ENCODE data around the gene TMF1. TPM values are rescaled to one million over a fixed set of nuclear protein-coding genes. Genes with fewer than 3 reads are reported as not detected.

The TMF1 gene
- total RNA-seq, 1 experiment from 2014 or later, result 50.2 TPM

DNA sequence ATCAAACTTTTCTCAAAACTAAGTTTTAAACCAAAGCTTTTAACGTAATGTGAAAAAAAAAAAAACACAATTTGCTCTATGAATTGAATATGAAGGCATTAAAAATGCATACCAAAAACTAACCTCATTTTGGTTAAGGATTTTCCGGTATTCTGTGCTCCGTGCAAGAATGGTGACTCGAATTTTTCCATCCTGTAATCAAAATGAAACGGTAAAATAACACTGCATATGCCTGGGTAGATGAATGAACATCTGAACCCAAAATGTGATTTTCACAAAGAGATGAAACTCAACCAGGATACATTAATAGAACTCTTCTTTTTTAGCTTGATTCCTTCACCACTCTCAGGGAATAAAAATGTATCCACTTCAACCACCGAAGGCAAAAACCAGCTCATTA lies 64.8 kb downstream of the TMF1 start:
- no peaks in the 10 kb centered on the region for H3K4me1 Mint-ChIP-seq (ENCODE audit: insufficient read depth, unreplicated experiment)
- TF ChIP-seq, protein P1, sequence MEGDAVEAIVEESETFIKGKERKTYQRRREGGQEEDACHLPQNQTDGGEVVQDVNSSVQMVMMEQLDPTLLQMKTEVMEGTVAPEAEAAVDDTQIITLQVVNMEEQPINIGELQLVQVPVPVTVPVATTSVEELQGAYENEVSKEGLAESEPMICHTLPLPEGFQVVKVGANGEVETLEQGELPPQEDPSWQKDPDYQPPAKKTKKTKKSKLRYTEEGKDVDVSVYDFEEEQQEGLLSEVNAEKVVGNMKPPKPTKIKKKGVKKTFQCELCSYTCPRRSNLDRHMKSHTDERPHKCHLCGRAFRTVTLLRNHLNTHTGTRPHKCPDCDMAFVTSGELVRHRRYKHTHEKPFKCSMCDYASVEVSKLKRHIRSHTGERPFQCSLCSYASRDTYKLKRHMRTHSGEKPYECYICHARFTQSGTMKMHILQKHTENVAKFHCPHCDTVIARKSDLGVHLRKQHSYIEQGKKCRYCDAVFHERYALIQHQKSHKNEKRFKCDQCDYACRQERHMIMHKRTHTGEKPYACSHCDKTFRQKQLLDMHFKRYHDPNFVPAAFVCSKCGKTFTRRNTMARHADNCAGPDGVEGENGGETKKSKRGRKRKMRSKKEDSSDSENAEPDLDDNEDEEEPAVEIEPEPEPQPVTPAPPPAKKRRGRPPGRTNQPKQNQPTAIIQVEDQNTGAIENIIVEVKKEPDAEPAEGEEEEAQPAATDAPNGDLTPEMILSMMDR (IDR thresholded peaks at IDR 0.05; ENCODE audit: unreplicated experiment), result no peak
- H3K27ac Mint-ChIP-seq (ENCODE audit: low read depth, unreplicated experiment), result no peak overlapping the region
- no TSS peak for BruUV-seq (replicated peaks)
- intact Hi-C loops (cut with micrococcal nuclease), result no loop called here
- ChIA-PET CTCF (interaction anchor here (0.6 kb wide), 4 partner anchors 34 to 1836 kb away, joined by 3 to 4 read pairs (median 3); no protein-coding TSS in a partner anchor), POLR2A (no interaction called here)
- H3K36me3 Mint-ChIP-seq (ENCODE audit: insufficient read depth, unreplicated experiment), result peaks cover 89% of the 10 kb centered on the region
- DNase-seq (ENCODE audit: unreplicated experiment), result no peak
- H3K27me3 Mint-ChIP-seq (ENCODE audit: insufficient read depth, unreplicated experiment), result no peaks in the 10 kb centered on the region
- H3K9me3 Mint-ChIP-seq (ENCODE audit: unreplicated experiment), result no peaks in the 10 kb centered on the region
- no peak overlapping the region for H3K4me3 Mint-ChIP-seq (ENCODE audit: unreplicated experiment)

DNA sequence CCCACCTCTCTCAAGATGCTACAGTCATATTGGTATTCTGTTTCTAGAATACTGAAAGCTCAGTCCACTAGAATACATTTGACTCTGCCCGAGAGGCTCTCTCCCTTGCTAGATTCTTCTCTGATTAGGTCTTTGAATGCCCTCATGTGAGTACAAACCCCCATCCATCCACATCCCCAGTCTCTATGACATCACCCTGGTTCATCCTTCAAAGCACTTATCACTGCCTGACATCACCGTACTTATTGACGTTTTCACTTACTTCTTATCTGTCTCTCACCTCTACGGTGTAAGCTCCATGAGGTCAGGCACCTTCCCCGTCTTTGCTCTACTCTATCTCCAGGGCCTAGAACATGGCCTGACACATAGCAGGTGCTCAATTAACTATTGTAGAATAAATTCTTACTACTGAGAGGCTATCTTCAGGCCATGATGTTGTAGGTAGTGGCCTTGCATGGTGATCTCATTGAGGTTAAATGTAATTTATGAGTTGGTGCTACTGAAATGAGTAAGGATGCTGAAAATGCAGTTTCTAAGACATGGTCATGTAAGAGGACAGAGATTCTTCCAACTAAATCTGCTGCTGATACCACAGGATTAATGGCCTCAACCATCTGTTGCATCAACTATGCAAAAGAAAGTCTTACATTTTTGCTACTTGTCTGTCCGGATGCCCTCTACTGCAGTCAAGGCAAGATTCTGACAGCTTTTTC lies 65.5 kb downstream of the TMF1 start:
- POLR2A ChIA-PET, result no interaction called here
- no peak overlapping the region for H3K4me3 Mint-ChIP-seq (ENCODE audit: unreplicated experiment)
- H3K36me3 Mint-ChIP-seq (ENCODE audit: insufficient read depth, unreplicated experiment), result peaks cover 90% of the 10 kb centered on the region
- no peaks in the 10 kb centered on the region for H3K9me3 Mint-ChIP-seq (ENCODE audit: unreplicated experiment)
- TF ChIP-seq, protein P1 (IDR thresholded peaks at IDR 0.05; ENCODE audit: unreplicated experiment), result no peak
- no peaks in the 10 kb centered on the region for H3K27me3 Mint-ChIP-seq (ENCODE audit: insufficient read depth, unreplicated experiment)
- CTCF ChIA-PET, result interaction anchor here (0.6 to 1.1 kb wide), 3 partner anchors 33 to 35 kb away, joined by 3 to 4 read pairs (median 3); no protein-coding TSS in a partner anchor
- intact Hi-C loops (cut with micrococcal nuclease), result no loop called here
- DNase-seq (ENCODE audit: unreplicated experiment), result no peak
- no peaks in the 10 kb centered on the region for H3K4me1 Mint-ChIP-seq (ENCODE audit: insufficient read depth, unreplicated experiment)
- no TSS peak for BruUV-seq (replicated peaks)
- no peak overlapping the region for H3K27ac Mint-ChIP-seq (ENCODE audit: low read depth, unreplicated experiment)

DNA sequence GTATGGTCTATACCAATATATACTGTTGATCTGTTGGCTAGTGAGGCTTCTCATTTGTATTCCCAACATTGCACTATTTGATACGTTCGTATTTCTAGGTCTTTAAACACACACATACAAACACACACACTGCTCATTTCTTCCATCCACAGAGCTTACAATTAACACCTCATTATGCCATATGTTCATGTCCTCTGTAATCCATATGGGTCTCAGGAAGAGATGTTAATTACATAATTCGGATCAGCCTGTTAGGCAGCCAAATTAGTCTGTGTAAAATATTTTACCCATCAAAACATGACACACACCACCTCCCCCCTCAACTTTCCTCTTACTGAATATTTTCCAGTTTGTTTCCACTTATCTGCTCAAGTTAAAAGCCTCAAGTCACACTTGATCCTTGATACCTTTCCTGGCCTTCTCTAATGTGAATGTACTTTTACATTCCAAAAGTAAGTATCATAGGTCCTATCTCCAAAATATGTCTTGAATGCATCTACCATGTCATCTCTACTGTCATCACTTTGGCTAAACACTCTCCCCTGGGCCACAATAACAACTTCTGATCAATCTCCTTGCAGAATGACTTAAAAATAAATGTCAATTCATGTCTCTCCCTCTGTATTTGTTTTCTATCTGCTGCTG lies 66.9 kb downstream of the TMF1 start:
- no peak overlapping the region for H3K4me3 Mint-ChIP-seq (ENCODE audit: unreplicated experiment)
- peaks cover 90% of the 10 kb centered on the region for H3K36me3 Mint-ChIP-seq (ENCODE audit: insufficient read depth, unreplicated experiment)
- no peaks in the 10 kb centered on the region for H3K9me3 Mint-ChIP-seq (ENCODE audit: unreplicated experiment)
- H3K27me3 Mint-ChIP-seq (ENCODE audit: insufficient read depth, unreplicated experiment), result no peaks in the 10 kb centered on the region
- DNase-seq (ENCODE audit: unreplicated experiment), result no peak
- intact Hi-C loops (cut with micrococcal nuclease), result no loop called here
- BruUV-seq (replicated peaks), result no TSS peak
- CTCF ChIA-PET, result no interaction called here
- H3K27ac Mint-ChIP-seq (ENCODE audit: low read depth, unreplicated experiment), result peak overlapping the region; percentile 24
- POLR2A ChIA-PET, result interaction anchor here (0.8 kb wide), 1 partner anchor 27 kb away, joined by 3 read pairs; no protein-coding TSS in a partner anchor
- TF ChIP-seq, protein P1 (IDR thresholded peaks at IDR 0.05; ENCODE audit: unreplicated experiment), result no peak
- H3K4me1 Mint-ChIP-seq (ENCODE audit: insufficient read depth, unreplicated experiment), result no peaks in the 10 kb centered on the region

DNA sequence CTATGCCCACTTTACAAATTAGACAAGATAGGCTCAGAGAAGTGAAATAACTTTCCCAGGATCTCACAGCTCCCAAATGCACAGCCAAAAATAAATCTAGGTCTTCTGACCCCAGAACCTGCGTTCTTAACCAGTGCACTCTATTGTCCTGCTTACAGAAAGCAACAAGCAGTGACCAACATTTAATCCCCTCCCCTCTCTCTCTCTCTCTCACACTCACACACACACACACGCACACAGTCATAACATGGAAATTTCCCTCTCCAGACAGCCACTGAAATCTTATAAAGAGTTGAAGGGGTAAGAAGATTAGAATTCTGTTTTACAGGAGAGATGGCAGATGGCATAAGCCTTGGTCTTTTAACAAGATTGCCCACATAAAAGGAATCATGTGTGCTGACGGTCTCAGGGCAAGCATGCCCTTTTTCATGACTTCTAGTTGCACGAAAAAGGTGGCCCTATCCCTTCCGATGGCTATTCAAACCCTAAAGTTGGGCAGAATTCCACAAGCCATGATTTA lies 68.1 kb downstream of the TMF1 start:
- POLR2A ChIA-PET, result no interaction called here
- no peak for DNase-seq (ENCODE audit: unreplicated experiment)
- Mint-ChIP-seq H3K36me3 (ENCODE audit: insufficient read depth, unreplicated experiment) (peaks cover 91% of the 10 kb centered on the region), H3K4me1 (ENCODE audit: insufficient read depth, unreplicated experiment) (no peaks in the 10 kb centered on the region), H3K27me3 (ENCODE audit: insufficient read depth, unreplicated experiment) (no peaks in the 10 kb centered on the region), H3K9me3 (ENCODE audit: unreplicated experiment) (no peaks in the 10 kb centered on the region), H3K27ac (ENCODE audit: low read depth, unreplicated experiment) (no peak overlapping the region), H3K4me3 (ENCODE audit: unreplicated experiment) (no peak overlapping the region)
- BruUV-seq (replicated peaks), result no TSS peak
- intact Hi-C loops (cut with micrococcal nuclease), result no loop called here
- TF ChIP-seq, protein P1 (IDR thresholded peaks at IDR 0.05; ENCODE audit: unreplicated experiment), result no peak
- CTCF ChIA-PET, result no interaction called here

All from MCF 10A (cell line).